GM12878 (cell line): ENCODE data around the gene FAM114A1. TPM values are rescaled to one million over a fixed set of nuclear protein-coding genes. Genes with fewer than 3 reads are reported as not detected.

Source experiments
- ATAC-seq: fragments of 200-7000 bp; cut with Tn5 transposase; 3 replicates; pipeline ENCODE4 v1.9.1; 2020; ENCODE audit warnings: mild to moderate bottlenecking, moderate library complexity
- BruUV-seq: library from RNA; stranded (reverse); fragments of 400-500 nt; replicated peaks from 2 replicates; lab custom pipeline; 2021; lab: Mats Ljungman, UMichigan
- CTCF ChIA-PET: fragments of 300-600 bp; sonication (Branson Sonifier 250); formaldehyde crosslinking; extraction: SDS; loops from one replicate; lab custom pipeline; 2021; ENCODE audit warnings: inconsistent platforms; lab: Yijun Ruan, JAX
- POLR2A ChIA-PET: fragments of 350-600 bp; formaldehyde crosslinking; extraction: SDS; loops from one replicate; lab custom pipeline; 2021; ENCODE audit warnings: inconsistent platforms; lab: Charles Lee
- RAD21 ChIA-PET: fragments of 300-600 bp; sonication (Branson Sonifier 250); formaldehyde crosslinking; loops from one replicate; lab custom pipeline; 2023; ENCODE audit warnings: antibody characterized with exemption; ENCODE audit not compliant: unreplicated experiment; lab: Charles Lee
- SMC1A ChIA-PET: fragments of 300-600 bp; sonication (Branson Sonifier 250); formaldehyde crosslinking; loops from one replicate; lab custom pipeline; 2023; ENCODE audit not compliant: unreplicated experiment, uncharacterized antibody; lab: Charles Lee
- DNase-seq: peaks from one replicate; pipeline ENCODE4 v3.0.0-alpha.2; 2011; ENCODE audit warnings: low read depth, low spot score
- FAIRE-seq: peaks from 3 replicates; lab custom pipeline; 2011; peaks lifted over from hg19 to GRCh38; lab: Jason Lieb, UNC
- H2AFZ ChIP-seq: 2 replicates; pipeline ENCODE4 v1.6.0; 2011; ENCODE audit warnings: low read depth, low read length, control low read depth; ENCODE audit not compliant: control insufficient read depth
- H3K27ac ChIP-seq: 2 replicates; pipeline ENCODE4 v1.5.1; 2011; ENCODE audit warnings: control low read depth; ENCODE audit not compliant: control insufficient read depth, insufficient read depth
- H3K27me3 ChIP-seq, 2 experiments: replicated peaks in 1 of 2; 2 replicates each; pipeline versions ENCODE4 v1.6.0 to v1.6.1; 2011; ENCODE audit warnings: low read length in 1 of 2; ENCODE audit not compliant: control insufficient read depth in 2 of 2, insufficient read depth in 2 of 2
- H3K36me3 ChIP-seq, 2 experiments: 2 replicates each; pipeline ENCODE4 v1.5.1; 2011; ENCODE audit warnings: low read length in 1 of 2; ENCODE audit not compliant: control insufficient read depth in 2 of 2, insufficient read depth in 2 of 2
- H3K4me1 ChIP-seq: 2 replicates; pipeline ENCODE4 v1.6.1; 2011; ENCODE audit warnings: mild to moderate bottlenecking, low read length, moderate library complexity, mixed read lengths; ENCODE audit not compliant: control insufficient read depth, insufficient read depth
- H3K4me2 ChIP-seq: 2 replicates; pipeline ENCODE4 v1.6.0; 2011; ENCODE audit warnings: control low read depth; ENCODE audit not compliant: control insufficient read depth, insufficient read depth
- H3K4me3 ChIP-seq: fragments of 200-600 bp; sonication (generic); 2 replicates; pipeline ENCODE4 v1.5.1; 2016
- H3K79me2 ChIP-seq: 2 replicates; pipeline ENCODE4 v1.6.0; 2011; ENCODE audit warnings: low read length; ENCODE audit not compliant: control insufficient read depth, insufficient read depth
- H3K9ac ChIP-seq: 2 replicates; pipeline ENCODE4 v1.8.0; 2011; ENCODE audit warnings: low read length, control low read depth, mixed read lengths; ENCODE audit not compliant: control insufficient read depth, insufficient read depth
- H3K9me3 ChIP-seq: replicated peaks from 3 replicates; pipeline ENCODE4 v1.5.1; 2011; ENCODE audit warnings: mild to moderate bottlenecking, low read length; ENCODE audit not compliant: control insufficient read depth, insufficient read depth
- H4K20me1 ChIP-seq: 2 replicates; pipeline ENCODE4 v1.6.0; 2011; ENCODE audit not compliant: control insufficient read depth, insufficient read depth
- CBX3 ChIP-seq: fragments of 200-600 bp; sonication (generic); IDR thresholded peaks from 2 replicates; pipeline ENCODE4 v1.6.1; 2016; ENCODE audit warnings: low read depth, borderline replicate concordance
- ESRRA ChIP-seq: IDR thresholded peaks from 2 replicates; pipeline ENCODE4 v1.6.1; 2012; ENCODE audit warnings: mild to moderate bottlenecking, low read length, improper control_type of control experiment
- EZH2 ChIP-seq: IDR thresholded peaks from 2 replicates; pipeline ENCODE4 v1.6.1; 2012; ENCODE audit warnings: low read depth, mild to moderate bottlenecking, control low read depth, inconsistent platforms, low read length, borderline replicate concordance; ENCODE audit not compliant: control insufficient read depth
- GATAD2B ChIP-seq: fragments of 450-650 bp; conservative IDR thresholded peaks from 2 replicates; pipeline ENCODE4 v1.6.1; 2017; ENCODE audit warnings: low read depth, mild to moderate bottlenecking, moderate library complexity
- POLR2A ChIP-seq: IDR thresholded peaks from 2 replicates; pipeline ENCODE4 v1.6.1; 2011; ENCODE audit warnings: low read depth, mild to moderate bottlenecking, low read length
- SMAD5 ChIP-seq: IDR thresholded peaks from 2 replicates; pipeline ENCODE4 v1.6.1; 2016; ENCODE audit warnings: antibody characterized with exemption, low read depth
- SUZ12 ChIP-seq: fragments of 200-600 bp; sonication (generic); IDR thresholded peaks from one replicate; pipeline ENCODE4 v1.6.1; 2018; ENCODE audit warnings: antibody characterized with exemption, mild to moderate bottlenecking; ENCODE audit not compliant: unreplicated experiment
- YBX1 ChIP-seq: fragments of 450-650 bp; IDR thresholded peaks from 2 replicates; pipeline ENCODE4 v1.6.1; 2016; ENCODE audit warnings: antibody characterized with exemption
- YY1 ChIP-seq: IDR thresholded peaks from 2 replicates; pipeline ENCODE4 v1.6.1; 2011; ENCODE audit warnings: low read depth, mild to moderate bottlenecking, low read length
- ZBED1 ChIP-seq: IDR thresholded peaks from 2 replicates; pipeline ENCODE4 v1.6.1; 2016; ENCODE audit warnings: borderline replicate concordance
- ZNF217 ChIP-seq: fragments of 450-650 bp; IDR thresholded peaks from 2 replicates; pipeline ENCODE4 v1.6.1; 2017; ENCODE audit warnings: antibody characterized with exemption, mild to moderate bottlenecking
- WGBS: methylation state at CpG from one replicate; pipeline ENCODE4 v1.1.6; 2016; ENCODE audit warnings: low lambda C conversion rate; ENCODE audit not compliant: insufficient replicate concordance, insufficient coverage; ENCODE audit errors: missing lambda C conversion rate; 5-methylcytosine and 5-hydroxymethylcytosine counted together
- in situ Hi-C: fragments of 300-500 bp; cut with MboI; formaldehyde crosslinking; loops from 9 replicates; pipeline ENCODE4 v1.14.3; 2018; ENCODE audit warnings: mixed read lengths
- intact Hi-C: fragments of 100-400 bp; cut with micrococcal nuclease; formaldehyde crosslinking; loops from one replicate; pipeline ENCODE4 v1.14.2; 2022; ENCODE audit not compliant: unreplicated experiment
- polyA plus RNA-seq, 11 experiments: library from polyadenylated mRNA; depleted of rRNA in 4 of 11; unstranded in 6 of 11; stranded (reverse) in 5 of 11; fragments of >200 nt; fragmentation: Nextera tagmentation in 4 of 11; fragmentation: Illumina TruSeq in 1 of 11; extraction: Ambion mirVana in 4 of 11; extraction: Trizol in 1 of 11; gene quantifications; 1 replicate in 1 of 11; 2 replicates in 10 of 11; pipeline versions ENCODE4 v1.2.1 to v1.2.3, GENCODE V29; 2011 to 2016; ENCODE audit warnings: inconsistent platforms in 2 of 11, missing spikeins in 2 of 11, low read depth in 1 of 11
- total RNA-seq, 4 experiments: library from RNA; depleted of rRNA in 3 of 4; stranded (reverse); fragments of >200 nt in 3 of 4; fragmentation: Illumina TruSeq in 1 of 4; extraction: Trizol in 1 of 4; gene quantifications; 2 replicates each; pipeline versions ENCODE4 v1.2.1 to v1.2.3, GENCODE V29; 2013 to 2021
- TF ChIP-seq, protein P1 (sequence below): IDR thresholded peaks from 2 replicates; pipeline ENCODE4 v1.6.1; 2012; ENCODE audit warnings: improper control_type of control experiment, low read depth, low read length; ENCODE audit not compliant: insufficient replicate concordance
- TF ChIP-seq, protein P2 (sequence below): IDR thresholded peaks from 2 replicates; pipeline ENCODE4 v1.6.1; 2011; ENCODE audit warnings: borderline replicate concordance, low read depth, mild to moderate bottlenecking, moderate library complexity, low read length; ENCODE audit not compliant: insufficient read depth, poor library complexity, severe bottlenecking
- TF ChIP-seq, protein P3 (sequence below): fragments of 450-650 bp; IDR thresholded peaks from 2 replicates; pipeline ENCODE4 v1.6.1; 2017; ENCODE audit warnings: low read depth, mild to moderate bottlenecking, moderate library complexity
- TF ChIP-seq, protein P4 (sequence below): IDR thresholded peaks from 2 replicates; pipeline ENCODE4 v1.6.1; 2012; ENCODE audit warnings: low read depth, low read length, improper control_type of control experiment

Gene FAM114A1
- total and polyA plus RNA-seq, 10 of the 15 experiments (the other 5 are each of a cell fraction or from before 2014, with no cell fraction given) = 1.3 to 6.2 (median 3.9) TPM

DNA sequence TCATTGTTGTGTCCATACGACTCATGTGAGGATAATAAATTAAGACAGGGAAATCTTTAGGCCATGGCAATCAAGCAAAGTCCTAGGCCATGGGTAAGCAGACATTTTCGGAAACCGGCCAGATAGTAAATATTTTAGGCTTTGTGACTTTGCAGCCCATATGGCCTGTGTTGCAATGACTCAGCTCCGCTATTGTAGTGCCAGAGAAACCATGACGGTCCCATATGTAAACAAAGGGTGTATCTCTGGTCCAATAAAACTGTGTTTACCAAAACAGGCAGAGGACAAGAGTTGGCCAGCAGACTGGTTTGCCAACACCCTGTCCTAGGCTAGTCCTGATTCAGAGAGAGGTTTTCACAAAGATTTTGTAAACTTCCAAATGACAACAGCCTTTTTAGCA is 5.0 kb downstream of the FAM114A1 start:
- Histone ChIP-seq H3K9ac (no peak overlapping the region), H3K4me1 (peaks cover 7% of the 10 kb centered on the region), H3K79me2 (peaks cover 2% of the 10 kb centered on the region; the same call in 1 of the 2 replicates), H3K9me3 (no peaks in the 10 kb centered on the region), H3K4me3 (no peak overlapping the region), H3K27ac (no peak overlapping the region), H3K36me3 (no peaks in the 10 kb centered on the region), H2AFZ (no peak overlapping the region), H4K20me1 (no peaks in the 10 kb centered on the region), H3K27me3 (no peaks in the 10 kb centered on the region), H3K4me2 (no peak overlapping the region)
- ChIA-PET SMC1A (interaction anchor here (1.5 to 6.4 kb wide), 4 partner anchors 12 to 113 kb away, joined by 3 to 54 read pairs (median 12); no protein-coding TSS in a partner anchor), CTCF (interaction anchor here (3.3 to 3.8 kb wide), 3 partner anchors 12 to 113 kb away, joined by 17 to 31 read pairs (median 22); no protein-coding TSS in a partner anchor), POLR2A (interaction anchor here (2.2 kb wide), 1 partner anchor 17 kb away, joined by 13 read pairs; no protein-coding TSS in a partner anchor), RAD21 (interaction anchor here (1.2 to 1.8 kb wide), 3 partner anchors 30 to 114 kb away, joined by 4 to 12 read pairs (median 6); no protein-coding TSS in a partner anchor)
- in situ Hi-C loops = loop anchor here (25.0 kb wide), 1 partner anchor 560 kb away; no protein-coding TSS in a partner anchor
- 96% methylated on average over 5 of the region's 5 CpGs for WGBS
- BruUV-seq = no TSS peak
- intact Hi-C loops = no loop called here
- TF ChIP-seq EZH2 = no peak
- TF ChIP-seq GATAD2B = no peak
- TF ChIP-seq, protein P1, sequence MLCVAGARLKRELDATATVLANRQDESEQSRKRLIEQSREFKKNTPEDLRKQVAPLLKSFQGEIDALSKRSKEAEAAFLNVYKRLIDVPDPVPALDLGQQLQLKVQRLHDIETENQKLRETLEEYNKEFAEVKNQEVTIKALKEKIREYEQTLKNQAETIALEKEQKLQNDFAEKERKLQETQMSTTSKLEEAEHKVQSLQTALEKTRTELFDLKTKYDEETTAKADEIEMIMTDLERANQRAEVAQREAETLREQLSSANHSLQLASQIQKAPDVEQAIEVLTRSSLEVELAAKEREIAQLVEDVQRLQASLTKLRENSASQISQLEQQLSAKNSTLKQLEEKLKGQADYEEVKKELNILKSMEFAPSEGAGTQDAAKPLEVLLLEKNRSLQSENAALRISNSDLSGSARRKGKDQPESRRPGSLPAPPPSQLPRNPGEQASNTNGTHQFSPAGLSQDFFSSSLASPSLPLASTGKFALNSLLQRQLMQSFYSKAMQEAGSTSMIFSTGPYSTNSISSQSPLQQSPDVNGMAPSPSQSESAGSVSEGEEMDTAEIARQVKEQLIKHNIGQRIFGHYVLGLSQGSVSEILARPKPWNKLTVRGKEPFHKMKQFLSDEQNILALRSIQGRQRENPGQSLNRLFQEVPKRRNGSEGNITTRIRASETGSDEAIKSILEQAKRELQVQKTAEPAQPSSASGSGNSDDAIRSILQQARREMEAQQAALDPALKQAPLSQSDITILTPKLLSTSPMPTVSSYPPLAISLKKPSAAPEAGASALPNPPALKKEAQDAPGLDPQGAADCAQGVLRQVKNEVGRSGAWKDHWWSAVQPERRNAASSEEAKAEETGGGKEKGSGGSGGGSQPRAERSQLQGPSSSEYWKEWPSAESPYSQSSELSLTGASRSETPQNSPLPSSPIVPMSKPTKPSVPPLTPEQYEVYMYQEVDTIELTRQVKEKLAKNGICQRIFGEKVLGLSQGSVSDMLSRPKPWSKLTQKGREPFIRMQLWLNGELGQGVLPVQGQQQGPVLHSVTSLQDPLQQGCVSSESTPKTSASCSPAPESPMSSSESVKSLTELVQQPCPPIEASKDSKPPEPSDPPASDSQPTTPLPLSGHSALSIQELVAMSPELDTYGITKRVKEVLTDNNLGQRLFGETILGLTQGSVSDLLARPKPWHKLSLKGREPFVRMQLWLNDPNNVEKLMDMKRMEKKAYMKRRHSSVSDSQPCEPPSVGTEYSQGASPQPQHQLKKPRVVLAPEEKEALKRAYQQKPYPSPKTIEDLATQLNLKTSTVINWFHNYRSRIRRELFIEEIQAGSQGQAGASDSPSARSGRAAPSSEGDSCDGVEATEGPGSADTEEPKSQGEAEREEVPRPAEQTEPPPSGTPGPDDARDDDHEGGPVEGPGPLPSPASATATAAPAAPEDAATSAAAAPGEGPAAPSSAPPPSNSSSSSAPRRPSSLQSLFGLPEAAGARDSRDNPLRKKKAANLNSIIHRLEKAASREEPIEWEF = no peak
- TF ChIP-seq, protein P2, sequence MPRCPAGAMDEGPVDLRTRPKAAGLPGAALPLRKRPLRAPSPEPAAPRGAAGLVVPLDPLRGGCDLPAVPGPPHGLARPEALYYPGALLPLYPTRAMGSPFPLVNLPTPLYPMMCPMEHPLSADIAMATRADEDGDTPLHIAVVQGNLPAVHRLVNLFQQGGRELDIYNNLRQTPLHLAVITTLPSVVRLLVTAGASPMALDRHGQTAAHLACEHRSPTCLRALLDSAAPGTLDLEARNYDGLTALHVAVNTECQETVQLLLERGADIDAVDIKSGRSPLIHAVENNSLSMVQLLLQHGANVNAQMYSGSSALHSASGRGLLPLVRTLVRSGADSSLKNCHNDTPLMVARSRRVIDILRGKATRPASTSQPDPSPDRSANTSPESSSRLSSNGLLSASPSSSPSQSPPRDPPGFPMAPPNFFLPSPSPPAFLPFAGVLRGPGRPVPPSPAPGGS = no peak
- TF ChIP-seq CBX3 = no peak
- TF ChIP-seq, protein P3, sequence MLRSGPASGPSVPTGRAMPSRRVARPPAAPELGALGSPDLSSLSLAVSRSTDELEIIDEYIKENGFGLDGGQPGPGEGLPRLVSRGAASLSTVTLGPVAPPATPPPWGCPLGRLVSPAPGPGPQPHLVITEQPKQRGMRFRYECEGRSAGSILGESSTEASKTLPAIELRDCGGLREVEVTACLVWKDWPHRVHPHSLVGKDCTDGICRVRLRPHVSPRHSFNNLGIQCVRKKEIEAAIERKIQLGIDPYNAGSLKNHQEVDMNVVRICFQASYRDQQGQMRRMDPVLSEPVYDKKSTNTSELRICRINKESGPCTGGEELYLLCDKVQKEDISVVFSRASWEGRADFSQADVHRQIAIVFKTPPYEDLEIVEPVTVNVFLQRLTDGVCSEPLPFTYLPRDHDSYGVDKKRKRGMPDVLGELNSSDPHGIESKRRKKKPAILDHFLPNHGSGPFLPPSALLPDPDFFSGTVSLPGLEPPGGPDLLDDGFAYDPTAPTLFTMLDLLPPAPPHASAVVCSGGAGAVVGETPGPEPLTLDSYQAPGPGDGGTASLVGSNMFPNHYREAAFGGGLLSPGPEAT = no peak
- TF ChIP-seq ZNF217 = no peak
- TF ChIP-seq, protein P4, sequence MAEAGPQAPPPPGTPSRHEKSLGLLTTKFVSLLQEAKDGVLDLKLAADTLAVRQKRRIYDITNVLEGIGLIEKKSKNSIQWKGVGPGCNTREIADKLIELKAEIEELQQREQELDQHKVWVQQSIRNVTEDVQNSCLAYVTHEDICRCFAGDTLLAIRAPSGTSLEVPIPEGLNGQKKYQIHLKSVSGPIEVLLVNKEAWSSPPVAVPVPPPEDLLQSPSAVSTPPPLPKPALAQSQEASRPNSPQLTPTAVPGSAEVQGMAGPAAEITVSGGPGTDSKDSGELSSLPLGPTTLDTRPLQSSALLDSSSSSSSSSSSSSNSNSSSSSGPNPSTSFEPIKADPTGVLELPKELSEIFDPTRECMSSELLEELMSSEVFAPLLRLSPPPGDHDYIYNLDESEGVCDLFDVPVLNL = no peak
- no peak for TF ChIP-seq YY1
- no peak for TF ChIP-seq ZBED1
- TF ChIP-seq ESRRA = no peak
- no peak for TF ChIP-seq YBX1
- no peak for TF ChIP-seq SUZ12
- no peak for TF ChIP-seq POLR2A
- no peak for TF ChIP-seq SMAD5
- FAIRE-seq (no peak), DNase-seq (no peak), ATAC-seq (no peak)
